Measurements from ENCODE around the gene KICS2.
A peak's percentile ranks its signal among the peaks of the same experiment; 100 is the strongest.

KICS2 gene

GRCh38 chr12:64222009-64222765, at the start of gene KICS2:
Gene KICS2 (minus strand): TSS chr12:64222296. CDS start chr12:64222237, 59 bp downstream.
- H3K9ac ChIP-seq (ENCODE audit: low read length): peak within 1 kb of the TSS; percentile 72
- no peaks in the 10 kb centered on the region for H3K36me3 ChIP-seq (ENCODE audit: control insufficient read depth, insufficient read depth, low read length)
- H3K4me3 ChIP-seq (ENCODE audit: low read length): peak within 1 kb of the TSS; percentile 75
- no peaks in the 10 kb centered on the region for H3K27me3 ChIP-seq (ENCODE audit: control insufficient read depth, insufficient read depth, low read length)
- H3K9me3 ChIP-seq (ENCODE audit: control insufficient read depth, low read length): no peaks in the 10 kb centered on the region
- peaks cover 7% of the 10 kb centered on the region for H3K4me1 ChIP-seq (ENCODE audit: control insufficient read depth, insufficient read depth, low read length)

GRCh38 chr12:64270411-64270810, 48.3 kb upstream of the KICS2 start:
- Histone ChIP-seq H3K4me3 (ENCODE audit: low read length) (no peak overlapping the region), H3K36me3 (ENCODE audit: control insufficient read depth, insufficient read depth, low read length) (no peaks in the 10 kb centered on the region), H3K9me3 (ENCODE audit: control insufficient read depth, low read length) (no peaks in the 10 kb centered on the region), H3K4me1 (ENCODE audit: control insufficient read depth, insufficient read depth, low read length) (no peaks in the 10 kb centered on the region), H3K9ac (ENCODE audit: low read length) (no peak overlapping the region), H3K27me3 (ENCODE audit: control insufficient read depth, insufficient read depth, low read length) (no peaks in the 10 kb centered on the region)

GRCh38 chr12:64269161-64269560, 47.1 kb upstream of the KICS2 start:
- Histone ChIP-seq H3K9ac (ENCODE audit: low read length) (no peak overlapping the region), H3K27me3 (ENCODE audit: control insufficient read depth, insufficient read depth, low read length) (no peaks in the 10 kb centered on the region), H3K4me1 (ENCODE audit: control insufficient read depth, insufficient read depth, low read length) (no peaks in the 10 kb centered on the region), H3K36me3 (ENCODE audit: control insufficient read depth, insufficient read depth, low read length) (no peaks in the 10 kb centered on the region), H3K9me3 (ENCODE audit: control insufficient read depth, low read length) (no peaks in the 10 kb centered on the region), H3K4me3 (ENCODE audit: low read length) (no peak overlapping the region)

GRCh38 chr12:64268409-64268808, 46.3 kb upstream of the KICS2 start:
- H3K9ac ChIP-seq (ENCODE audit: low read length): no peak overlapping the region
- no peaks in the 10 kb centered on the region for H3K4me1 ChIP-seq (ENCODE audit: control insufficient read depth, insufficient read depth, low read length)
- no peaks in the 10 kb centered on the region for H3K36me3 ChIP-seq (ENCODE audit: control insufficient read depth, insufficient read depth, low read length)
- H3K4me3 ChIP-seq (ENCODE audit: low read length): no peak overlapping the region
- no peaks in the 10 kb centered on the region for H3K27me3 ChIP-seq (ENCODE audit: control insufficient read depth, insufficient read depth, low read length)
- no peaks in the 10 kb centered on the region for H3K9me3 ChIP-seq (ENCODE audit: control insufficient read depth, low read length)

GRCh38 chr12:64265839-64266238, 43.7 kb upstream of the KICS2 start:
- Histone ChIP-seq H3K27me3 (ENCODE audit: control insufficient read depth, insufficient read depth, low read length) (no peaks in the 10 kb centered on the region), H3K4me1 (ENCODE audit: control insufficient read depth, insufficient read depth, low read length) (no peaks in the 10 kb centered on the region), H3K9me3 (ENCODE audit: control insufficient read depth, low read length) (no peaks in the 10 kb centered on the region), H3K4me3 (ENCODE audit: low read length) (no peak overlapping the region), H3K36me3 (ENCODE audit: control insufficient read depth, insufficient read depth, low read length) (no peaks in the 10 kb centered on the region), H3K9ac (ENCODE audit: low read length) (no peak overlapping the region)

GRCh38 chr12:64261813-64262212, 39.7 kb upstream of the KICS2 start:
- no peak overlapping the region for H3K4me3 ChIP-seq (ENCODE audit: low read length)
- no peaks in the 10 kb centered on the region for H3K36me3 ChIP-seq (ENCODE audit: control insufficient read depth, insufficient read depth, low read length)
- H3K27me3 ChIP-seq (ENCODE audit: control insufficient read depth, insufficient read depth, low read length): no peaks in the 10 kb centered on the region
- no peaks in the 10 kb centered on the region for H3K4me1 ChIP-seq (ENCODE audit: control insufficient read depth, insufficient read depth, low read length)
- H3K9ac ChIP-seq (ENCODE audit: low read length): no peak overlapping the region
- no peaks in the 10 kb centered on the region for H3K9me3 ChIP-seq (ENCODE audit: control insufficient read depth, low read length)

- no peak overlapping the region for H3K9ac ChIP-seq (ENCODE audit: low read length)
- H3K4me3 ChIP-seq (ENCODE audit: low read length): no peak overlapping the region
- no peaks in the 10 kb centered on the region for H3K36me3 ChIP-seq (ENCODE audit: control insufficient read depth, insufficient read depth, low read length)
- no peaks in the 10 kb centered on the region for H3K4me1 ChIP-seq (ENCODE audit: control insufficient read depth, insufficient read depth, low read length)
- H3K9me3 ChIP-seq (ENCODE audit: control insufficient read depth, low read length): no peaks in the 10 kb centered on the region
- H3K27me3 ChIP-seq (ENCODE audit: control insufficient read depth, insufficient read depth, low read length): no peaks in the 10 kb centered on the region
These were observed 36.5 kb upstream of the KICS2 start for GRCh38 chr12:64258576-64258975.

GRCh38 chr12:64256166-64256800, 34.2 kb upstream of the KICS2 start:
- Histone ChIP-seq H3K4me3 (ENCODE audit: low read length) (no peak overlapping the region), H3K9me3 (ENCODE audit: control insufficient read depth, low read length) (no peaks in the 10 kb centered on the region), H3K9ac (ENCODE audit: low read length) (no peak overlapping the region), H3K4me1 (ENCODE audit: control insufficient read depth, insufficient read depth, low read length) (no peaks in the 10 kb centered on the region), H3K27me3 (ENCODE audit: control insufficient read depth, insufficient read depth, low read length) (no peaks in the 10 kb centered on the region), H3K36me3 (ENCODE audit: control insufficient read depth, insufficient read depth, low read length) (no peaks in the 10 kb centered on the region)

- Histone ChIP-seq H3K36me3 (ENCODE audit: control insufficient read depth, insufficient read depth, low read length) (no peaks in the 10 kb centered on the region), H3K4me1 (ENCODE audit: control insufficient read depth, insufficient read depth, low read length) (no peaks in the 10 kb centered on the region), H3K27me3 (ENCODE audit: control insufficient read depth, insufficient read depth, low read length) (no peaks in the 10 kb centered on the region), H3K9me3 (ENCODE audit: control insufficient read depth, low read length) (no peaks in the 10 kb centered on the region), H3K4me3 (ENCODE audit: low read length) (no peak overlapping the region), H3K9ac (ENCODE audit: low read length) (no peak overlapping the region)
These were observed 33.2 kb upstream of the KICS2 start for GRCh38 chr12:64255249-64255648.

- no peaks in the 10 kb centered on the region for H3K36me3 ChIP-seq (ENCODE audit: control insufficient read depth, insufficient read depth, low read length)
- H3K4me3 ChIP-seq (ENCODE audit: low read length): no peak overlapping the region
- H3K4me1 ChIP-seq (ENCODE audit: control insufficient read depth, insufficient read depth, low read length): no peaks in the 10 kb centered on the region
- no peak overlapping the region for H3K9ac ChIP-seq (ENCODE audit: low read length)
- no peaks in the 10 kb centered on the region for H3K27me3 ChIP-seq (ENCODE audit: control insufficient read depth, insufficient read depth, low read length)
- H3K9me3 ChIP-seq (ENCODE audit: control insufficient read depth, low read length): no peaks in the 10 kb centered on the region
These were observed 31.3 kb upstream of the KICS2 start for GRCh38 chr12:64253356-64253755.

- Histone ChIP-seq H3K9me3 (ENCODE audit: control insufficient read depth, low read length) (no peaks in the 10 kb centered on the region), H3K4me1 (ENCODE audit: control insufficient read depth, insufficient read depth, low read length) (no peaks in the 10 kb centered on the region), H3K4me3 (ENCODE audit: low read length) (no peak overlapping the region), H3K36me3 (ENCODE audit: control insufficient read depth, insufficient read depth, low read length) (no peaks in the 10 kb centered on the region), H3K9ac (ENCODE audit: low read length) (no peak overlapping the region), H3K27me3 (ENCODE audit: control insufficient read depth, insufficient read depth, low read length) (no peaks in the 10 kb centered on the region)
These were observed 30.6 kb upstream of the KICS2 start for GRCh38 chr12:64252681-64253080.

GRCh38 chr12:64243809-64244208, 21.7 kb upstream of the KICS2 start:
- Histone ChIP-seq H3K36me3 (ENCODE audit: control insufficient read depth, insufficient read depth, low read length) (no peaks in the 10 kb centered on the region), H3K9ac (ENCODE audit: low read length) (no peak overlapping the region), H3K27me3 (ENCODE audit: control insufficient read depth, insufficient read depth, low read length) (no peaks in the 10 kb centered on the region), H3K9me3 (ENCODE audit: control insufficient read depth, low read length) (no peaks in the 10 kb centered on the region), H3K4me1 (ENCODE audit: control insufficient read depth, insufficient read depth, low read length) (no peaks in the 10 kb centered on the region), H3K4me3 (ENCODE audit: low read length) (no peak overlapping the region)
